SK-N-SH (cell line): ENCODE data around the gene ZYG11A. TPM values are rescaled to one million over a fixed set of nuclear protein-coding genes. Genes with fewer than 3 reads are reported as not detected.

ENCODE experiments used
- CTCF ChIA-PET: fragments of 300-600, 350-600 bp; formaldehyde crosslinking; extraction: SDS; loops from one replicate; lab custom pipeline; 2021; lab: Yijun Ruan, JAX
- POLR2A ChIA-PET: fragments of 350-600 bp; sonication (Branson Sonifier 250); formaldehyde crosslinking; extraction: SDS; loops from one replicate; lab custom pipeline; 2020; ENCODE audit warnings: antibody characterized with exemption, inconsistent platforms; lab: Yijun Ruan, JAX
- DNase-seq: peaks from one replicate; pipeline ENCODE4 v3.0.0; 2012
- H2AFZ ChIP-seq: fragments of 200-600 bp; sonication (generic); 2 replicates; pipeline ENCODE4 v1.8.1; 2016; ENCODE audit warnings: antibody characterized with exemption, mild to moderate bottlenecking, low read depth
- H3F3A ChIP-seq: fragments of 200-600 bp; sonication (generic); replicated peaks from 2 replicates; pipeline ENCODE3; 2016; ENCODE audit warnings: antibody characterized with exemption, mild to moderate bottlenecking; ENCODE audit not compliant: insufficient read depth
- H3K27ac ChIP-seq, 2 experiments: fragments of 200-500 bp in 1 of 2; fragments of 200-600 bp in 1 of 2; sonication (Bioruptor generic) in 1 of 2; sonication (generic), shearing (Covaris generic) in 1 of 2; 2 replicates each; pipeline versions ENCODE4 v1.5.1 to v1.6.1; 2014 to 2016; ENCODE audit warnings: low read depth in 2 of 2, inconsistent platforms in 1 of 2, low read length in 1 of 2, mild to moderate bottlenecking in 1 of 2, mixed read lengths in 1 of 2
- H3K27me3 ChIP-seq: fragments of 200-600 bp; sonication (generic), shearing (Covaris generic); 2 replicates; pipeline ENCODE4 v1.6.1; 2016; ENCODE audit warnings: mixed run types; ENCODE audit not compliant: insufficient read depth
- H3K36me3 ChIP-seq, 2 experiments: fragments of 200-500 bp in 1 of 2; fragments of 200-600 bp in 1 of 2; sonication (Bioruptor generic) in 1 of 2; sonication (generic) in 1 of 2; replicated peaks in 1 of 2; 2 replicates each; pipeline versions ENCODE3 to v1.5.1; 2014 to 2016; ENCODE audit warnings: low read length in 1 of 2, mild to moderate bottlenecking in 1 of 2; ENCODE audit not compliant: insufficient read depth in 2 of 2, control insufficient read depth in 1 of 2
- H3K4me1 ChIP-seq, 2 experiments: fragments of 200-500 bp in 1 of 2; fragments of 200-600 bp in 1 of 2; sonication (Bioruptor generic) in 1 of 2; sonication (generic), shearing (Covaris generic) in 1 of 2; 2 replicates each; pipeline versions ENCODE4 v1.5.1 to v1.6.1; 2014 to 2016; ENCODE audit warnings: low read depth in 1 of 2, low read length in 1 of 2, mixed run types in 1 of 2; ENCODE audit not compliant: insufficient read depth in 2 of 2, control insufficient read depth in 1 of 2
- H3K4me2 ChIP-seq: fragments of 200-600 bp; sonication (generic), shearing (Covaris generic); 2 replicates; pipeline ENCODE4 v1.6.1; 2017; ENCODE audit warnings: mixed run types
- H3K4me3 ChIP-seq, 2 experiments: fragments of 200-500 bp in 1 of 2; fragments of 200-600 bp in 1 of 2; sonication (Bioruptor generic) in 1 of 2; sonication (generic), shearing (Covaris generic) in 1 of 2; 2 replicates each; pipeline versions ENCODE4 v1.5.1 to v1.8.1; 2014 to 2016; ENCODE audit warnings: low read depth in 2 of 2, inconsistent platforms in 1 of 2, low read length in 1 of 2, mild to moderate bottlenecking in 1 of 2, mixed read lengths in 1 of 2, moderate library complexity in 1 of 2
- H3K79me2 ChIP-seq: fragments of 200-600 bp; sonication (generic); 2 replicates; pipeline ENCODE4 v1.8.1; 2017; ENCODE audit warnings: mild to moderate bottlenecking; ENCODE audit not compliant: insufficient read depth
- H3K9ac ChIP-seq: fragments of 200-600 bp; sonication (generic); 2 replicates; pipeline ENCODE4 v1.6.1; 2017; ENCODE audit warnings: mixed run types
- H3K9me2 ChIP-seq: fragments of 200-600 bp; sonication (generic); 2 replicates; pipeline ENCODE4 v1.6.1; 2017; ENCODE audit warnings: mixed run types
- H3K9me3 ChIP-seq: fragments of 200-600 bp; sonication (generic); 2 replicates; pipeline ENCODE4 v1.6.1; 2017; ENCODE audit warnings: mixed run types, mild to moderate bottlenecking, moderate library complexity
- H4K20me1 ChIP-seq: fragments of 200-600 bp; sonication (generic); 2 replicates; pipeline ENCODE4 v1.6.1; 2017; ENCODE audit warnings: mild to moderate bottlenecking, mixed run types; ENCODE audit not compliant: insufficient read depth
- ELF1 ChIP-seq: IDR thresholded peaks from 2 replicates; pipeline ENCODE4 v1.4.0; 2012
- EZH2phosphoT487 ChIP-seq: fragments of 200-600 bp; sonication (generic); IDR thresholded peaks from 2 replicates; pipeline ENCODE4 v1.6.1; 2017; ENCODE audit warnings: low read depth, mixed run types, mild to moderate bottlenecking, antibody characterized with exemption, moderate library complexity, borderline replicate concordance
- FOXJ3 ChIP-seq: sonication (generic); formaldehyde crosslinking; IDR thresholded peaks from 2 replicates; pipeline ENCODE4 v1.5.1; 2020; ENCODE audit warnings: mild to moderate bottlenecking, missing genetic modification reagents
- FOXM1 ChIP-seq: IDR thresholded peaks from 2 replicates; pipeline ENCODE4 v1.4.0; 2012; ENCODE audit warnings: low read depth, mild to moderate bottlenecking
- NRF1 ChIP-seq: IDR thresholded peaks from 2 replicates; pipeline ENCODE4 v1.6.1; 2012; ENCODE audit warnings: low read depth, mild to moderate bottlenecking, low read length
- RAD21 ChIP-seq: IDR thresholded peaks from 2 replicates; pipeline ENCODE4 v1.6.1; 2012; ENCODE audit warnings: mild to moderate bottlenecking, low read length
- RCOR1 ChIP-seq: fragments of 150-350 bp; IDR thresholded peaks from 2 replicates; pipeline ENCODE4 v1.6.1; 2017; ENCODE audit warnings: antibody characterized with exemption, low read length
- REST ChIP-seq: IDR thresholded peaks from 2 replicates; pipeline ENCODE4 v1.6.1; 2012; ENCODE audit warnings: mild to moderate bottlenecking, low read depth, low read length, moderate library complexity
- SIN3A ChIP-seq: IDR thresholded peaks from 2 replicates; pipeline ENCODE4 v1.6.1; 2012; ENCODE audit warnings: low read depth, mild to moderate bottlenecking, low read length, moderate library complexity, borderline replicate concordance
- TCF12 ChIP-seq: IDR thresholded peaks from 2 replicates; pipeline ENCODE4 v1.4.0; 2012
- TEAD4 ChIP-seq: IDR thresholded peaks from 2 replicates; pipeline ENCODE4 v1.4.0; 2012; ENCODE audit warnings: mild to moderate bottlenecking, borderline replicate concordance; ENCODE audit not compliant: insufficient read depth
- USF2 ChIP-seq: fragments of 150-350 bp; IDR thresholded peaks from 2 replicates; pipeline ENCODE4 v1.6.1; 2017; ENCODE audit warnings: antibody characterized with exemption, low read length, low read depth, borderline replicate concordance
- ZBTB33 ChIP-seq: IDR thresholded peaks from 2 replicates; pipeline ENCODE4 v1.4.0; 2012; ENCODE audit warnings: low read depth, borderline replicate concordance
- WGBS: methylation state at CpG from one replicate; pipeline ENCODE4 v1.1.6; 2017; ENCODE audit warnings: low lambda C conversion rate; 5-methylcytosine and 5-hydroxymethylcytosine counted together
- polyA plus RNA-seq, 3 experiments: library from polyadenylated mRNA; depleted of rRNA; stranded (reverse); fragments of >200 nt; gene quantifications; 2 replicates each; pipeline ENCODE4 v1.2.3, GENCODE V29; 2012
- TF ChIP-seq, protein P1 (sequence below): IDR thresholded peaks from 2 replicates; pipeline ENCODE4; 2012
- TF ChIP-seq, protein P2 (sequence below): IDR thresholded peaks from 2 replicates; pipeline ENCODE4 v1.4.0; 2012; ENCODE audit warnings: low read depth, borderline replicate concordance

Gene ZYG11A
- polyA plus RNA-seq, 1 of the 3 experiments (the other 2 are of a cell fraction), result 0.41 TPM

DNA sequence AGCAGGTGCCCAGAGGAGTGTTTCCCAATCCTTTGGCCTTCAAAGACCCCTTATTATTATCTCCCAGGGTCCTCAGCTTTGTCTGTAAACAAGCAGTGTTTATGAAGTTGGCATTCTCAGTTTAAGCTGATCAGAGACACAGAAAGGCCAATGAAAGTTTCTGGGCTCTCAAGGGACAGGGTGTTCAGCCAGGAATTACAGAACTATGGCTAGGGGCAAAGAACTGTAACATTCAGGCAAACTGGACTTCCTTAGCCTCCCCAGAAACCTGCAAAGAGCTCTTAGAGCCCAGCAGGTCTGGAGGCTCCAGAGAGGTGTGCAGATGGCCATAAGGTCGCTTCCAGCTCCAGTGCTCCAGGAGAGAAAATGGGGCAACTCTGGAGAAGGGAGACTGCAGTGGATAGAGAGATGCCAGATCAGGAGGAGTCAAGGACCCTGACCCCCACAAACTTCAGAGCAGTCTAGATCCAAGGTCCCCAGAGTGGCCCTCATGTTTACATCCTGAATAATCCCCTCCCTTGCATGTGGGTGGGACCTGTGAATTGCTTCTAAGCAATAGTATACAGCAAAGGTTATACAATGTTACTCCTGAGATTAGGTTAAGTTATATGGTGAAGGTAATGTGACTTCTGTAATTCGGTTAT lies 72.8 kb downstream of the ZYG11A start:
- no peak overlapping the region for H3K9ac ChIP-seq
- H3K27me3 ChIP-seq, result no peaks in the 10 kb centered on the region
- H3K4me2 ChIP-seq, result no peak overlapping the region
- H3K4me3 ChIP-seq, result no peak overlapping the region
- H3K79me2 ChIP-seq, result no peaks in the 10 kb centered on the region
- ChIA-PET POLR2A (no interaction called here), CTCF (interaction anchor here (0.7 to 1.6 kb wide), 4 partner anchors 10 to 23 kb away, joined by 3 to 4 read pairs (median 3); no protein-coding TSS in a partner anchor)
- no peaks in the 10 kb centered on the region for H3K4me1 ChIP-seq
- H3K36me3 ChIP-seq, result no peaks in the 10 kb centered on the region
- no peaks in the 10 kb centered on the region for H4K20me1 ChIP-seq
- no peak for TF ChIP-seq REST
- TF ChIP-seq SIN3A, result no peak
- no peak for TF ChIP-seq TCF12
- no peaks in the 10 kb centered on the region for H3K9me3 ChIP-seq
- no peaks in the 10 kb centered on the region for H3F3A ChIP-seq
- no peak for DNase-seq
- no peak overlapping the region for H3K27ac ChIP-seq
- 78% methylated on average over 2 of the region's 2 CpGs for WGBS
- H2AFZ ChIP-seq, result no peak overlapping the region
- H3K9me2 ChIP-seq, result no peaks in the 10 kb centered on the region

- H3K9me3 ChIP-seq, result no peaks in the 10 kb centered on the region
- ChIA-PET POLR2A (no interaction called here), CTCF (interaction anchor here (1.2 to 1.6 kb wide), 2 partner anchors 11 to 24 kb away, joined by 3 to 4 read pairs; no protein-coding TSS in a partner anchor)
- H3K9me2 ChIP-seq, result no peaks in the 10 kb centered on the region
- no peak overlapping the region for H2AFZ ChIP-seq
- no peaks in the 10 kb centered on the region for H4K20me1 ChIP-seq
- no peaks in the 10 kb centered on the region for H3F3A ChIP-seq
- H3K9ac ChIP-seq, result no peak overlapping the region
- H3K4me1 ChIP-seq, result no peaks in the 10 kb centered on the region
- TF ChIP-seq TEAD4, result no peak
- TF ChIP-seq, protein P1, sequence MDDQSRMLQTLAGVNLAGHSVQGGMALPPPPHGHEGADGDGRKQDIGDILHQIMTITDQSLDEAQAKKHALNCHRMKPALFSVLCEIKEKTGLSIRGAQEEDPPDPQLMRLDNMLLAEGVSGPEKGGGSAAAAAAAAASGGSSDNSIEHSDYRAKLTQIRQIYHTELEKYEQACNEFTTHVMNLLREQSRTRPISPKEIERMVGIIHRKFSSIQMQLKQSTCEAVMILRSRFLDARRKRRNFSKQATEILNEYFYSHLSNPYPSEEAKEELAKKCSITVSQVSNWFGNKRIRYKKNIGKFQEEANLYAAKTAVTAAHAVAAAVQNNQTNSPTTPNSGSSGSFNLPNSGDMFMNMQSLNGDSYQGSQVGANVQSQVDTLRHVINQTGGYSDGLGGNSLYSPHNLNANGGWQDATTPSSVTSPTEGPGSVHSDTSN, result no peak
- no peak for TF ChIP-seq RAD21
- no peak for TF ChIP-seq ZBTB33
- TF ChIP-seq RCOR1, result no peak
- TF ChIP-seq EZH2phosphoT487, result no peak
- TF ChIP-seq FOXM1, result no peak
- TF ChIP-seq FOXJ3 (CRISPR knock-in tag), result no peak
- TF ChIP-seq SIN3A, result no peak
- TF ChIP-seq ELF1, result no peak
- TF ChIP-seq USF2, result no peak
- TF ChIP-seq, protein P2, sequence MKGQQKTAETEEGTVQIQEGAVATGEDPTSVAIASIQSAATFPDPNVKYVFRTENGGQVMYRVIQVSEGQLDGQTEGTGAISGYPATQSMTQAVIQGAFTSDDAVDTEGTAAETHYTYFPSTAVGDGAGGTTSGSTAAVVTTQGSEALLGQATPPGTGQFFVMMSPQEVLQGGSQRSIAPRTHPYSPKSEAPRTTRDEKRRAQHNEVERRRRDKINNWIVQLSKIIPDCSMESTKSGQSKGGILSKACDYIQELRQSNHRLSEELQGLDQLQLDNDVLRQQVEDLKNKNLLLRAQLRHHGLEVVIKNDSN, result no peak
- TF ChIP-seq NRF1, result no peak
- no peak overlapping the region for H3K4me3 ChIP-seq
- WGBS, result 87% methylated on average over 6 of the region's 7 CpGs
- H3K4me2 ChIP-seq, result no peak overlapping the region
- no peaks in the 10 kb centered on the region for H3K27me3 ChIP-seq
- H3K36me3 ChIP-seq, result no peaks in the 10 kb centered on the region
- H3K27ac ChIP-seq, result no peak overlapping the region
- no peaks in the 10 kb centered on the region for H3K79me2 ChIP-seq
- no peak for DNase-seq
Measured at GRCh38 chr1:52915855-52916220, 73.3 kb downstream of the ZYG11A start.
